SK-N-SH (cell line): ENCODE measurements around the gene EXOC2. TPM values are rescaled to one million over a fixed set of nuclear protein-coding genes. Genes with fewer than 3 reads are reported as not detected.

ENCODE experiments used
- CTCF ChIA-PET: fragments of 300-600, 350-600 bp; formaldehyde crosslinking; extraction: SDS; loops from one replicate; lab custom pipeline; 2021; lab: Yijun Ruan, JAX
- POLR2A ChIA-PET: fragments of 350-600 bp; sonication (Branson Sonifier 250); formaldehyde crosslinking; extraction: SDS; loops from one replicate; lab custom pipeline; 2020; ENCODE audit warnings: antibody characterized with exemption, inconsistent platforms; lab: Yijun Ruan, JAX
- DNase-seq: peaks from one replicate; pipeline ENCODE4 v3.0.0; 2012
- H2AFZ ChIP-seq: fragments of 200-600 bp; sonication (generic); 2 replicates; pipeline ENCODE4 v1.8.1; 2016; ENCODE audit warnings: antibody characterized with exemption, mild to moderate bottlenecking, low read depth
- H3F3A ChIP-seq: fragments of 200-600 bp; sonication (generic); replicated peaks from 2 replicates; pipeline ENCODE3; 2016; ENCODE audit warnings: antibody characterized with exemption, mild to moderate bottlenecking; ENCODE audit not compliant: insufficient read depth
- H3K27ac ChIP-seq, 2 experiments: fragments of 200-500 bp in 1 of 2; fragments of 200-600 bp in 1 of 2; sonication (Bioruptor generic) in 1 of 2; sonication (generic), shearing (Covaris generic) in 1 of 2; 2 replicates each; pipeline versions ENCODE4 v1.5.1 to v1.6.1; 2014 to 2016; ENCODE audit warnings: low read depth in 2 of 2, inconsistent platforms in 1 of 2, low read length in 1 of 2, mild to moderate bottlenecking in 1 of 2, mixed read lengths in 1 of 2
- H3K27me3 ChIP-seq: fragments of 200-600 bp; sonication (generic), shearing (Covaris generic); 2 replicates; pipeline ENCODE4 v1.6.1; 2016; ENCODE audit warnings: mixed run types; ENCODE audit not compliant: insufficient read depth
- H3K36me3 ChIP-seq, 2 experiments: fragments of 200-500 bp in 1 of 2; fragments of 200-600 bp in 1 of 2; sonication (Bioruptor generic) in 1 of 2; sonication (generic) in 1 of 2; replicated peaks in 1 of 2; 2 replicates each; pipeline versions ENCODE3 to v1.5.1; 2014 to 2016; ENCODE audit warnings: low read length in 1 of 2, mild to moderate bottlenecking in 1 of 2; ENCODE audit not compliant: insufficient read depth in 2 of 2, control insufficient read depth in 1 of 2
- H3K4me1 ChIP-seq, 2 experiments: fragments of 200-500 bp in 1 of 2; fragments of 200-600 bp in 1 of 2; sonication (Bioruptor generic) in 1 of 2; sonication (generic), shearing (Covaris generic) in 1 of 2; 2 replicates each; pipeline versions ENCODE4 v1.5.1 to v1.6.1; 2014 to 2016; ENCODE audit warnings: low read depth in 1 of 2, low read length in 1 of 2, mixed run types in 1 of 2; ENCODE audit not compliant: insufficient read depth in 2 of 2, control insufficient read depth in 1 of 2
- H3K4me2 ChIP-seq: fragments of 200-600 bp; sonication (generic), shearing (Covaris generic); 2 replicates; pipeline ENCODE4 v1.6.1; 2017; ENCODE audit warnings: mixed run types
- H3K4me3 ChIP-seq, 2 experiments: fragments of 200-500 bp in 1 of 2; fragments of 200-600 bp in 1 of 2; sonication (Bioruptor generic) in 1 of 2; sonication (generic), shearing (Covaris generic) in 1 of 2; 2 replicates each; pipeline versions ENCODE4 v1.5.1 to v1.8.1; 2014 to 2016; ENCODE audit warnings: low read depth in 2 of 2, inconsistent platforms in 1 of 2, low read length in 1 of 2, mild to moderate bottlenecking in 1 of 2, mixed read lengths in 1 of 2, moderate library complexity in 1 of 2
- H3K79me2 ChIP-seq: fragments of 200-600 bp; sonication (generic); 2 replicates; pipeline ENCODE4 v1.8.1; 2017; ENCODE audit warnings: mild to moderate bottlenecking; ENCODE audit not compliant: insufficient read depth
- H3K9ac ChIP-seq: fragments of 200-600 bp; sonication (generic); 2 replicates; pipeline ENCODE4 v1.6.1; 2017; ENCODE audit warnings: mixed run types
- H3K9me2 ChIP-seq: fragments of 200-600 bp; sonication (generic); 2 replicates; pipeline ENCODE4 v1.6.1; 2017; ENCODE audit warnings: mixed run types
- H3K9me3 ChIP-seq: fragments of 200-600 bp; sonication (generic); 2 replicates; pipeline ENCODE4 v1.6.1; 2017; ENCODE audit warnings: mixed run types, mild to moderate bottlenecking, moderate library complexity
- H4K20me1 ChIP-seq: fragments of 200-600 bp; sonication (generic); 2 replicates; pipeline ENCODE4 v1.6.1; 2017; ENCODE audit warnings: mild to moderate bottlenecking, mixed run types; ENCODE audit not compliant: insufficient read depth
- CHD2 ChIP-seq: fragments of 150-350 bp; IDR thresholded peaks from 2 replicates; pipeline ENCODE4 v1.6.1; 2018; ENCODE audit warnings: low read length; ENCODE audit not compliant: partially characterized antibody
- EZH2phosphoT487 ChIP-seq: fragments of 200-600 bp; sonication (generic); IDR thresholded peaks from 2 replicates; pipeline ENCODE4 v1.6.1; 2017; ENCODE audit warnings: low read depth, mixed run types, mild to moderate bottlenecking, antibody characterized with exemption, moderate library complexity, borderline replicate concordance
- FOSL2 ChIP-seq: IDR thresholded peaks from 2 replicates; pipeline ENCODE4 v1.4.0; 2012; ENCODE audit warnings: low read depth, mild to moderate bottlenecking, moderate library complexity, borderline replicate concordance
- JUND ChIP-seq: IDR thresholded peaks from 2 replicates; pipeline ENCODE4 v1.4.0; 2012
- MEF2A ChIP-seq: IDR thresholded peaks from 2 replicates; pipeline ENCODE4 v1.4.0; 2012; ENCODE audit warnings: low read depth, borderline replicate concordance
- NRF1 ChIP-seq: IDR thresholded peaks from 2 replicates; pipeline ENCODE4 v1.6.1; 2012; ENCODE audit warnings: low read depth, mild to moderate bottlenecking, low read length
- TCF12 ChIP-seq: IDR thresholded peaks from 2 replicates; pipeline ENCODE4 v1.4.0; 2012
- YY1 ChIP-seq: IDR thresholded peaks from 2 replicates; pipeline ENCODE4 v1.4.0; 2012; ENCODE audit warnings: low read depth, mild to moderate bottlenecking
- WGBS: methylation state at CpG from one replicate; pipeline ENCODE4 v1.1.6; 2017; ENCODE audit warnings: low lambda C conversion rate; 5-methylcytosine and 5-hydroxymethylcytosine counted together
- polyA plus RNA-seq, 3 experiments: library from polyadenylated mRNA; depleted of rRNA; stranded (reverse); fragments of >200 nt; gene quantifications; 2 replicates each; pipeline ENCODE4 v1.2.3, GENCODE V29; 2012
- TF ChIP-seq, protein P1 (sequence below): IDR thresholded peaks from 2 replicates; pipeline ENCODE4; 2012

The EXOC2 gene
- polyA plus RNA-seq, 1 of the 3 experiments (the other 2 are of a cell fraction): 10.6 TPM

DNA sequence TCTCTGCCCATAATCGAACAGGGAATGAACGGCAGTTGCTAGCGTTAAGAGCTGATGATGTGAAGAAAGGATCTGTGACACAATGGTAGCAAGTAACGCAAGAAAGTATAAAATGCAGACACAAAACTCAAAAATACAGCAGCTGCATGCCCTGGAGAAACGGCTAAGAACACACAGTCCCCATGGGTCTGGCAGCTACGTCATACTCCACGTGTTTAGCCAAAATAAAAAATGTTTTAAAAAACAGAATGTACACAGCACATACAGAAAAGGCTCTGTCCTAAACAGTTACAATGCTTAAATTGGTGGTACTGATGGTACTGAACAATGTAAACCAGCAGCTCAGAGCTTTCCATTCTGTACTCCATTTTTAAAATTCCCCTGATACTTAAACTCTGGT is 70.5 kb downstream of the EXOC2 start:
- no peak overlapping the region for H3K4me2 ChIP-seq
- no peak overlapping the region for H3K4me3 ChIP-seq
- no peak for TF ChIP-seq TCF12
- no peak for TF ChIP-seq YY1
- no peak for TF ChIP-seq EZH2phosphoT487
- TF ChIP-seq JUND: no peak
- TF ChIP-seq, protein P1, sequence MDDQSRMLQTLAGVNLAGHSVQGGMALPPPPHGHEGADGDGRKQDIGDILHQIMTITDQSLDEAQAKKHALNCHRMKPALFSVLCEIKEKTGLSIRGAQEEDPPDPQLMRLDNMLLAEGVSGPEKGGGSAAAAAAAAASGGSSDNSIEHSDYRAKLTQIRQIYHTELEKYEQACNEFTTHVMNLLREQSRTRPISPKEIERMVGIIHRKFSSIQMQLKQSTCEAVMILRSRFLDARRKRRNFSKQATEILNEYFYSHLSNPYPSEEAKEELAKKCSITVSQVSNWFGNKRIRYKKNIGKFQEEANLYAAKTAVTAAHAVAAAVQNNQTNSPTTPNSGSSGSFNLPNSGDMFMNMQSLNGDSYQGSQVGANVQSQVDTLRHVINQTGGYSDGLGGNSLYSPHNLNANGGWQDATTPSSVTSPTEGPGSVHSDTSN: no peak
- no peak for TF ChIP-seq CHD2
- H2AFZ ChIP-seq: no peak overlapping the region
- no peak overlapping the region for H3K27ac ChIP-seq
- no peaks in the 10 kb centered on the region for H3K9me3 ChIP-seq
- 98% methylated on average over 7 of the region's 7 CpGs for WGBS
- no peak for DNase-seq
- no peaks in the 10 kb centered on the region for H3K79me2 ChIP-seq
- CTCF ChIA-PET: interaction anchor here (1.1 to 1.9 kb wide), 2 partner anchors 29 to 100 kb away, joined by 4 to 8 read pairs; no protein-coding TSS in a partner anchor
- H3K9ac ChIP-seq: no peak overlapping the region
- peaks cover 7 to 19% of the 10 kb centered on the region in 2 experiments for H3K36me3 ChIP-seq
- no peaks in the 10 kb centered on the region; a peak in 1 of 4 replicates for H3K4me1 ChIP-seq
- H3F3A ChIP-seq: no peaks in the 10 kb centered on the region
- POLR2A ChIA-PET: no interaction called here
- no peaks in the 10 kb centered on the region for H3K27me3 ChIP-seq
- no peaks in the 10 kb centered on the region for H4K20me1 ChIP-seq
- no peaks in the 10 kb centered on the region for H3K9me2 ChIP-seq

DNA sequence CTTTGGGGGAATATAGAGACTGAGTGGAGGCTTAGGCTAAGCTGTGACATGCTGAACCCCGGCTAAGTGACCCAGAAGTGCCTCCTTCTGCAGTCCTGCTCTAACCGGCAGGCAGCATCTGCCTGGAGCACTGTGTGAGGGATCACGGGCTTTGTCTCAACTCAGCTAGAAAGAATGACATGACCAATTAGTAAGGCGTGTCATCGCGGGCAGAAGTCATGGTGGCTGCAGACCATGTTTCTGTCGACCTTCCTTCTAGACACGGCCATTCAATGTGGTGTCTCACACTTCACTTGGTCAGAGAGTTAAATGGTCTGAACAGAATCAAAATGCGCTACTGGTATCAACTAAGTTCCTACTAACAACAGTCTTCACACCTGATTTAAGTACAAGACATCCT is 71.0 kb downstream of the EXOC2 start:
- no peak for DNase-seq
- no peak overlapping the region for H3K9ac ChIP-seq
- H3K4me1 ChIP-seq: no peaks in the 10 kb centered on the region; a peak in 1 of 4 replicates
- no peak overlapping the region for H3K27ac ChIP-seq
- no peak overlapping the region for H2AFZ ChIP-seq
- H3F3A ChIP-seq: no peaks in the 10 kb centered on the region
- ChIA-PET CTCF (interaction anchor here (1.9 kb wide), 1 partner anchor 29 kb away, joined by 8 read pairs; no protein-coding TSS in a partner anchor), POLR2A (no interaction called here)
- H3K9me3 ChIP-seq: no peaks in the 10 kb centered on the region
- no peaks in the 10 kb centered on the region for H4K20me1 ChIP-seq
- H3K4me2 ChIP-seq: no peak overlapping the region
- peaks cover 11 to 22% of the 10 kb centered on the region in 2 experiments for H3K36me3 ChIP-seq
- WGBS: 97% methylated on average over 9 of the region's 9 CpGs
- no peak overlapping the region for H3K4me3 ChIP-seq
- H3K9me2 ChIP-seq: no peaks in the 10 kb centered on the region
- no peak for TF ChIP-seq MEF2A
- no peak for TF ChIP-seq NRF1
- TF ChIP-seq TCF12: no peak
- H3K27me3 ChIP-seq: no peaks in the 10 kb centered on the region
- no peaks in the 10 kb centered on the region for H3K79me2 ChIP-seq

DNA sequence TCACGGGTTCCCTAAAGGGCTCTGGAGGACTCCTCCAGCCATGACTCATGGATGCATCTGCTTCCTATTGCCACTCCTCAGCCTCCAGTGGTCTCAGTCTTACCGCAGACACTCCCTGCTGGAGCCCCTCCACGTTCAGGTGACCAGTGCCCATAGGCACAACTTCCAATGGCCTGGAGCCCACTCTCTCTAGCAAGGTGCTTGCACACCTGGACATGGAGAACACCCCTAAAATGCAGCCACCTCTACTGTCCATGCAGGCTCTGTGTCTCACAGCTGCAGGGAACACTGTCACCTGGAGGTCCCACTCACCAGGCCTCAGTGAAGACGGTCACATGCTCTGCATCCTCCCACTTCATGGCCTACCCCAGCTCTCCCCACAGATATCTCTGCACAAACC is 72.0 kb downstream of the EXOC2 start:
- no peaks in the 10 kb centered on the region for H3K9me2 ChIP-seq
- no peaks in the 10 kb centered on the region for H3K79me2 ChIP-seq
- H3K27ac ChIP-seq: no peak overlapping the region
- no peaks in the 10 kb centered on the region for H3K9me3 ChIP-seq
- H4K20me1 ChIP-seq: no peaks in the 10 kb centered on the region
- ChIA-PET POLR2A (no interaction called here), CTCF (interaction anchor here (0.6 to 1.5 kb wide), 2 partner anchors 28 to 35 kb away, joined by 3 read pairs; no protein-coding TSS in a partner anchor)
- no peak overlapping the region for H2AFZ ChIP-seq
- H3K4me2 ChIP-seq: no peak overlapping the region
- DNase-seq: no peak
- H3K4me3 ChIP-seq: no peak overlapping the region
- H3K27me3 ChIP-seq: no peaks in the 10 kb centered on the region
- no peak overlapping the region for H3K9ac ChIP-seq
- TF ChIP-seq FOSL2: no peak
- TF ChIP-seq, all 33 proteins: peak for 0
- no peaks in the 10 kb centered on the region; a peak in 1 of 4 replicates for H3K4me1 ChIP-seq
- 98% methylated on average over 4 of the region's 4 CpGs for WGBS
- H3F3A ChIP-seq: no peaks in the 10 kb centered on the region
- H3K36me3 ChIP-seq: peaks cover 11 to 22% of the 10 kb centered on the region in 2 experiments
